ENCODE data around the gene MORC1.

The MORC1 gene

DNA sequence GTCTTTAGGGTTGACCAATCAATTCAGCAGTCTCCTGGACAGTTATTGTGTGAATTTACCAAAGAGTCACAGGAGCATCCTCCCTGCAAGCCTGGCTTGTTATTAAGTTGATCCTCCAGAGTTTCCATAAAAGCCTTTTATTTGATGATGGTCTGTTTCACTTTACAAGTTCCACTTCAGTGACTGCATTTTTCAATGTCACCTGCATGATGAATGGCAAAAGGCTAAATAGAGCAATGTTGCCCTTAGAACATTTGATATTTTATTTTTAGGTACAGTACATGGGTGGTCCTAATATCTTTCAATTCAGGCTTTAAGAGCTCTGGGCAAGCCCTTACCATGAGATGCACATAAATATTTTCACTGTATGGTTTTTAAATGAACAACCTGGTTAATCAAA, 186.9 kb downstream of the MORC1 start:
- no peak for DNase-seq

DNA sequence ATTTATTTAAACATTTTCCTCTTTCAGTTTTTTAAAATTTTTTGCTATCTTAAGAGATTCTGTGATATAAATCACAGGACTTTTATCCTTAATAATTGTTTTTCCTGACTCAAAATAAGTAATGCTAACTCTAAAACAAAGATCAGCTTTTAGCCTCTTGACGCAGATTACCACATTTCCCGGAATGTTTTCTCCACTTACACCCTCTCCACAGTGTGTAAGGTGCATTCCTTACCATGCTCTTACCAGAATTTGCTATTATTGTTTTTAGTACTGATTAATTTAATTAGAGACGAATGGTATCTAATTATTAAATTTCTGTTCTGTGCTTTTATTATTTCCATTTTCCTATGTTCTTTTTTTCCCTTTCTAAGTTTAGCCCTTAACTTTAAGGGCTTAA, 199.1 kb downstream of the MORC1 start:
- DNase-seq, result no peak

DNA sequence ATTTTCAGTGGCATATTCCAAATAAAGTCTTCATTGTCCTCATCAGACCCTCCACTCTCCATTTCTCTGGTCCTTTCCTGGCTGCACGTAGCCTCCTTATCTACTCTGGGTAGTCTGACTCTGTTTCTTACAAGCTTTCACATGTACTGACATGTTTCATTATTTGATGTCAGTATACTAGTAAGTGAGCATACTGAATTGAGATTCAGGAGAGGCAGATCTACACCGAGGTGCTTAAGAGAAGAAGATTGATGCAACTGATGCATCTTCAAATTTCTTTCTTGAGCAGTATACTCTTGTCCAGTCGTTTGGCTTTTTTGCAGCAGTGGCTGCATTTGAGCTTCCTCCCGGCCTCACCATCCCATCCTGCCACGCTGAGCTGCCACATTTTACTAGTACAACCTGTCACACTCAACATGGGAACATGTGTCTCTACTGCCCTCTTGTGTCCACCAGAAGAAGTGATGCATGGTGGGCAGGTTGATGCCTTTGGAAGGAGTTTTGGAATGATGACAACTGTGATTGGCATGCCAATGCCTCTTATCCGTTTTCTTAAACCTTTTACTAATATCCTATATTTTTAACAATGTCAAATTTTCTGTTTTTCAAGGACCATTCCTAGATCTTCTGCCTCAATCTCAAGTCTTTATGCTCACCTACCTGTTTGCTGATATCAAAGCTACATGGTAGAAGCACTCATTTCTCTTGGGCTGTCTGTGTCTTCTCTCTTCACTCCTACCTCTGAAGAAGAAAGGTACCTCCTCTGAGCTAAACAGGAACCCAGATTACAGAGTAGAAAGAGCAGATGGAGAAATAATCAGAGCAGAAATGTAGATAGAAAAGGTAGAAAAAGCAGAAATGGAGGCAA, 202.9 kb downstream of the MORC1 start:
- DNase-seq, result peak; percentile 10 to 29 (median 25)

DNA sequence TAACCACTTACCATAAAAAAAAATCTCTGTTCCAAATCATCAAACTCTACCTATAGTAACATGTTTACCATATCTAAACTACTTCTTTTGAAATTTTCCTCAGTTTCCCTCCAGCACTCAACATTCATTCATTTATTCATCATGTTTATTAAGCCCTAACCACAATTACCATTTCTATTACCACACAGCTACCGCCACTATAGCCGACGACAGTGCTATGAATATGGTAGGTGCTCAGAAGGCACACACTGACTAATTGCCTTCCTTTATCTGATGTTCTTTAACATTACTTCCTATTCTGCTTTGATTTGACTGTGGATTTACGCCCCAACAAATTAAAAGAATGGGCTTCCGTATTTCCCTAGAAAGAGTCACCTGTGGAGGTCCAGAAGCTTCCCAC, 208.1 kb downstream of the MORC1 start:
- DNase-seq, result no peak

Measured in activated CD4-positive, CD25-positive, alpha-beta regulatory T cell (primary cell).